Measurements from ENCODE around the gene KRTAP5-11.
"Not testable (repeated sequence)": the region's sequence is repeated elsewhere in the genome, so short reads cannot be mapped to it uniquely, and the experiment has no call there.

Gene KRTAP5-11

GRCh38 chr11:71577469-71578004, 5.1 kb downstream of the KRTAP5-11 start:
- DNase-seq (ENCODE audit: low read depth in 2 of 2): no peak
- no peak for TF ChIP-seq CTCF (IDR thresholded peaks at IDR 0.05; ENCODE audit: low read depth, low read length)
- H3K4me3 ChIP-seq (replicated peaks in 1 of 2; ENCODE audit: low read depth in 2 of 2, low read length in 2 of 2): no peak overlapping the region

- H3K4me3 ChIP-seq (replicated peaks in 1 of 2; ENCODE audit: low read depth in 2 of 2, low read length in 2 of 2); DNase-seq (ENCODE audit: low read depth in 2 of 2): not testable (repeated sequence)
Observed at GRCh38 chr11:71576688-71577465, 5.8 kb downstream of the KRTAP5-11 start.

- H3K4me3 ChIP-seq (replicated peaks in 1 of 2; ENCODE audit: low read depth in 2 of 2, low read length in 2 of 2): no peak overlapping the region
- TF ChIP-seq CTCF (IDR thresholded peaks at IDR 0.05; ENCODE audit: low read depth, low read length): no peak
- DNase-seq (ENCODE audit: low read depth in 2 of 2): no peak
Observed at GRCh38 chr11:71575723-71576424, 6.8 kb downstream of the KRTAP5-11 start.

GRCh38 chr11:71574418-71574817, 8.3 kb downstream of the KRTAP5-11 start:
- no peak for TF ChIP-seq CTCF (IDR thresholded peaks at IDR 0.05; ENCODE audit: low read depth, low read length)
- H3K4me3 ChIP-seq (replicated peaks in 1 of 2; ENCODE audit: low read depth in 2 of 2, low read length in 2 of 2): no peak overlapping the region
- DNase-seq (ENCODE audit: low read depth in 2 of 2): no peak

- no peak for DNase-seq (ENCODE audit: low read depth in 2 of 2)
Observed at GRCh38 chr11:71572811-71573210, 9.9 kb downstream of the KRTAP5-11 start.

GRCh38 chr11:71571101-71571850, 11.4 kb downstream of the KRTAP5-11 start:
- not testable (repeated sequence) for H3K4me3 ChIP-seq (replicated peaks in 1 of 2; ENCODE audit: low read depth in 2 of 2, low read length in 2 of 2); DNase-seq (ENCODE audit: low read depth in 2 of 2)

More at GRCh38 chr11:71572811-71573210, 9.9 kb downstream of the KRTAP5-11 start:
- no peak for TF ChIP-seq CTCF (IDR thresholded peaks at IDR 0.05; ENCODE audit: low read depth, low read length)
- H3K4me3 ChIP-seq (replicated peaks in 1 of 2; ENCODE audit: low read depth in 2 of 2, low read length in 2 of 2): no peak overlapping the region

- DNase-seq (ENCODE audit: low read depth in 2 of 2): peak; percentile 21 to 29
- TF ChIP-seq CTCF (IDR thresholded peaks at IDR 0.05; ENCODE audit: low read depth, low read length): no peak
- no peak overlapping the region for H3K4me3 ChIP-seq (replicated peaks in 1 of 2; ENCODE audit: low read depth in 2 of 2, low read length in 2 of 2)
Observed at GRCh38 chr11:71568704-71569349, 13.8 kb downstream of the KRTAP5-11 start.

- not testable (repeated sequence) for DNase-seq (ENCODE audit: low read depth in 2 of 2); H3K4me3 ChIP-seq (replicated peaks in 1 of 2; ENCODE audit: low read depth in 2 of 2, low read length in 2 of 2)
Observed at GRCh38 chr11:71567633-71568032, 15.0 kb downstream of the KRTAP5-11 start.

- not testable (repeated sequence) for DNase-seq (ENCODE audit: low read depth in 2 of 2); H3K4me3 ChIP-seq (replicated peaks in 1 of 2; ENCODE audit: low read depth in 2 of 2, low read length in 2 of 2)
Observed at GRCh38 chr11:71566626-71567599, 15.8 kb downstream of the KRTAP5-11 start.
